Measurements from ENCODE around the gene USP37.

DNA sequence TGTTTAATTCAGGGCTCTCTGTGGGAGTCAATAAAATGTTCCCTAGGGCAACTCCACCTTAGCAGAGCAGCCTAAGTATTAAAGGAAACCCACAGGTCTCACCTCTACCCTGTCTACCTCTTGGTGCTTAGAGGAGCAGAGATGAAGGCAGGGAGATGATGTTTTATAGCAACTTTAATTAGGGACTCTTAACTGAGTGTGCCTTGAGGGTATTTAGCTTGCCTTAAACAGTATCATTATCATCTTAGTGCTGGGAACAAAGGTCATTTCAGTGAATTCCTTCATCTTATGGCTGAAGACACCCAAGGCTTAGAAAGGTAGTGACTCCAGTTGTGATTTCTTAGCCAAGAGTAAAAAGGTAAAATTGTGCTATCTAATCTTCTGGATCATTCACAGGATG, 122.5 kb downstream of the USP37 start:
- TF ChIP-seq, protein P1, sequence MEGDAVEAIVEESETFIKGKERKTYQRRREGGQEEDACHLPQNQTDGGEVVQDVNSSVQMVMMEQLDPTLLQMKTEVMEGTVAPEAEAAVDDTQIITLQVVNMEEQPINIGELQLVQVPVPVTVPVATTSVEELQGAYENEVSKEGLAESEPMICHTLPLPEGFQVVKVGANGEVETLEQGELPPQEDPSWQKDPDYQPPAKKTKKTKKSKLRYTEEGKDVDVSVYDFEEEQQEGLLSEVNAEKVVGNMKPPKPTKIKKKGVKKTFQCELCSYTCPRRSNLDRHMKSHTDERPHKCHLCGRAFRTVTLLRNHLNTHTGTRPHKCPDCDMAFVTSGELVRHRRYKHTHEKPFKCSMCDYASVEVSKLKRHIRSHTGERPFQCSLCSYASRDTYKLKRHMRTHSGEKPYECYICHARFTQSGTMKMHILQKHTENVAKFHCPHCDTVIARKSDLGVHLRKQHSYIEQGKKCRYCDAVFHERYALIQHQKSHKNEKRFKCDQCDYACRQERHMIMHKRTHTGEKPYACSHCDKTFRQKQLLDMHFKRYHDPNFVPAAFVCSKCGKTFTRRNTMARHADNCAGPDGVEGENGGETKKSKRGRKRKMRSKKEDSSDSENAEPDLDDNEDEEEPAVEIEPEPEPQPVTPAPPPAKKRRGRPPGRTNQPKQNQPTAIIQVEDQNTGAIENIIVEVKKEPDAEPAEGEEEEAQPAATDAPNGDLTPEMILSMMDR (IDR thresholded peaks at IDR 0.05) = no peak
- no peak for TF ChIP-seq POLR2A (IDR thresholded peaks at IDR 0.05)
